Left forelimb (tissue), 1 donor: Measurements from ENCODE around the gene MVP.
"Not testable (repeated sequence)": the region's sequence is repeated elsewhere in the genome, so short reads cannot be mapped to it uniquely, and the experiment has no call there.

Experiments
- DNase-seq: peaks from one replicate; pipeline ENCODE4 v3.0.0-alpha.2; 2018; ENCODE audit warnings: low spot score

MVP gene

GRCh38 chr16:29871822-29872546 is 51.7 kb downstream of the MVP start:
- DNase-seq: no peak

GRCh38 chr16:29873319-29873718 is 53.1 kb downstream of the MVP start:
- no peak for DNase-seq

GRCh38 chr16:29875206-29875605 is 54.9 kb downstream of the MVP start:
- no peak for DNase-seq

- peak; percentile 57 for DNase-seq
Observed at GRCh38 chr16:29876217-29876593, 55.9 kb downstream of the MVP start.

- DNase-seq: no peak
Observed at GRCh38 chr16:29876594-29877249, 56.5 kb downstream of the MVP start.

- peak; percentile 57 for DNase-seq
Observed at GRCh38 chr16:29877266-29877961, 57.2 kb downstream of the MVP start.

- DNase-seq: peak; percentile 56
Observed at GRCh38 chr16:29878172-29878571, 57.9 kb downstream of the MVP start.

- no peak for DNase-seq
Observed at GRCh38 chr16:29881050-29881449, 60.8 kb downstream of the MVP start.

- no peak for DNase-seq
Observed at GRCh38 chr16:29883987-29884386, 63.7 kb downstream of the MVP start.

GRCh38 chr16:29889372-29889771 is 69.1 kb downstream of the MVP start:
- DNase-seq: not testable (repeated sequence)

- DNase-seq: no peak
Observed at GRCh38 chr16:29891525-29892457, 71.5 kb downstream of the MVP start.

GRCh38 chr16:29892458-29892813 is 72.2 kb downstream of the MVP start:
- no peak for DNase-seq

GRCh38 chr16:29893553-29893952 is 73.3 kb downstream of the MVP start:
- DNase-seq: no peak

- no peak for DNase-seq
Observed at GRCh38 chr16:29894352-29894751, 74.1 kb downstream of the MVP start.

- DNase-seq: no peak
Observed at GRCh38 chr16:29896841-29897240, 76.6 kb downstream of the MVP start.

GRCh38 chr16:29897333-29897732 is 77.1 kb downstream of the MVP start:
- no peak for DNase-seq
